HG03342 (cell line): ENCODE results near the gene MPP3.
"Not testable (repeated sequence)": the region's sequence is repeated elsewhere in the genome, so short reads cannot be mapped to it uniquely, and the experiment has no call there.

ENCODE experiments used
- ATAC-seq: cut with Tn5 transposase; IDR thresholded peaks from one replicate; pipeline ENCODE4 v1.9.1; 2021; ENCODE audit warnings: mild to moderate bottlenecking, moderate library complexity; ENCODE audit not compliant: unreplicated experiment

The MPP3 gene, protein sequence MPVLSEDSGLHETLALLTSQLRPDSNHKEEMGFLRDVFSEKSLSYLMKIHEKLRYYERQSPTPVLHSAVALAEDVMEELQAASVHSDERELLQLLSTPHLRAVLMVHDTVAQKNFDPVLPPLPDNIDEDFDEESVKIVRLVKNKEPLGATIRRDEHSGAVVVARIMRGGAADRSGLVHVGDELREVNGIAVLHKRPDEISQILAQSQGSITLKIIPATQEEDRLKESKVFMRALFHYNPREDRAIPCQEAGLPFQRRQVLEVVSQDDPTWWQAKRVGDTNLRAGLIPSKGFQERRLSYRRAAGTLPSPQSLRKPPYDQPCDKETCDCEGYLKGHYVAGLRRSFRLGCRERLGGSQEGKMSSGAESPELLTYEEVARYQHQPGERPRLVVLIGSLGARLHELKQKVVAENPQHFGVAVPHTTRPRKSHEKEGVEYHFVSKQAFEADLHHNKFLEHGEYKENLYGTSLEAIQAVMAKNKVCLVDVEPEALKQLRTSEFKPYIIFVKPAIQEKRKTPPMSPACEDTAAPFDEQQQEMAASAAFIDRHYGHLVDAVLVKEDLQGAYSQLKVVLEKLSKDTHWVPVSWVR

GRCh38 chr17:43832976-43833829 lies at the start of gene MPP3:
Gene MPP3, minus strand, starts transcription at chr17:43833146. Its CDS starts 1,240 bp downstream, at chr17:43831906.
- no peak for ATAC-seq

GRCh38 chr17:43881758-43882505 lies 49.0 kb upstream of the MPP3 start:
- no peak for ATAC-seq

DNA sequence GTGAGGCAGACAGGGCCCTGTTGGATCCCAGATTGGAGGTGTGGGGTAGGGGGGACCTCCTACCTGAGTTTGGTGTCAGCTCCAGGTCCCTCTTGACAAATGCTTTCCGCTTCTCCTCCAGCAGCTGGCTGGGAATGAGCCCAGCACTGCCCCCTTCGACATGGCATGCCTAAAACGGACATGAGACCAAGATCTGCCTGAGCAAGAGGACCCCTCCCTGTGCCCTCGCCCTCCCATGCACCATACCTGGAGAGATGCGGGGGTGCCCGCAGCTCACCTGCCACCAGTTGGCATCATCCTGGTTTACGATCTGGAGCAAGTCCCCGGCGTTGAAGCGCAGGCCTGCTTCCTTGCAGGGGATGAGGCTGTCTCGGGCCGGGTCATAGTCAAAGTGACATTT lies 48.2 kb upstream of the MPP3 start:
- no peak for ATAC-seq

DNA sequence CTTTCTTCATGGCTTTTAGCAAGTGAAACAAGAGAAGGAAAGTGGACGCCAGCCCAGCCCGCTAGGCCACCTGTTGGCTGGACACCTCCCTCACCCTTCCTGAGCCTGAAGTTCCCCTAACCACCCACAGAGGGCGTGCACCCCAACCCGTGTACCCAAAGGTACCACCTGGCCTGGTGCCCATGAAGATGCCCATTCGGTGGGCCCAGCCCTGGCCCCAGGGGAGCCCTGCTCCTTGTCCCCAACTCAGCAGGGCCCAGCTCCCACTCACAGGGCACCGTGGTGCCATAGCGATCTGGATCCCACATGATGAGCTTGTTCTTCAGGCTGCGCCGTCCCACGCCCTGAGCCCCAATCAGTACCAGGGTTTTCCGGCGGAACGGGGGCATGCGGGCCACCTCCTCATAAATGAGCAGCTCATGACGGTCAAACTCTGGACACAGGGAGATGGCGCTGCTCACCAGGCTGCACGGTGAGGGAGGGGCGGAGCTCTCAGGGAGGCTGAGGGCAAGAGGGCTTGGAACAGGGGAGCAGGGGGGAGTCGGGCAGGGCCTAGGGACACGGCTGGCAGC lies 47.6 kb upstream of the MPP3 start:
- ATAC-seq, result no peak

DNA sequence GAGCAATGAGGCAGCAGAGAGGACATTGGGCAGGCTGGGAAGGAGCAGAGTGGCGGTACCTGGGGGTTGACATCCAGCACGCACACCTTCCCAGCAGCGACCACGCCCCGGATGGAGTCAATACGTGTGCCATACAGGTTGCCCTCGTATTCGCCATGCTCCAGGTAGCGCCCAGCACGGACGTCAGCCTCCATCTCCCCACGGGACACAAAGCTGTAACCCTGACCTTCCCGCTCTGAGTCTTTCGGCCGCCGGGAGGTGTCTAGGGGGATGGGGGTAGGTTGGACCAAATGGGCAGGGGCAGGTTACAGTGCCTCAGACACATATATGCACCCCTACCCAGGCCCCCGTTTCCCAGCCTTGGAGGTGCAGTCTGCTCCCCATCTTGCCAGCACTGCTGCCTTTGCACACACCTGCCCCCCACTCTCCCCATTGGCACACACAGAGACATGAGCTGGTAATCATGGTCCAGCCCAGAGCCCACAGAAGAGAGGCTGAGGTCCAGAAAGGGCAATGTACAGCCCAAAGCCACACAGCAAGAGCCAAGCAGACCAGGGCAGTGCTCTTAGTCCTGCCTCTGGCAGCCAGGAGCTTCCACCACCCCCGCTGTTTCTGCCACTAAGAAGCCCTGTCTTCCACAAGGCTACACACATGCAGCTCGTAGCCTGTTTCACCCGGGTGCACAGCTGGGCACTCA lies 46.9 kb upstream of the MPP3 start:
- no peak for ATAC-seq

DNA sequence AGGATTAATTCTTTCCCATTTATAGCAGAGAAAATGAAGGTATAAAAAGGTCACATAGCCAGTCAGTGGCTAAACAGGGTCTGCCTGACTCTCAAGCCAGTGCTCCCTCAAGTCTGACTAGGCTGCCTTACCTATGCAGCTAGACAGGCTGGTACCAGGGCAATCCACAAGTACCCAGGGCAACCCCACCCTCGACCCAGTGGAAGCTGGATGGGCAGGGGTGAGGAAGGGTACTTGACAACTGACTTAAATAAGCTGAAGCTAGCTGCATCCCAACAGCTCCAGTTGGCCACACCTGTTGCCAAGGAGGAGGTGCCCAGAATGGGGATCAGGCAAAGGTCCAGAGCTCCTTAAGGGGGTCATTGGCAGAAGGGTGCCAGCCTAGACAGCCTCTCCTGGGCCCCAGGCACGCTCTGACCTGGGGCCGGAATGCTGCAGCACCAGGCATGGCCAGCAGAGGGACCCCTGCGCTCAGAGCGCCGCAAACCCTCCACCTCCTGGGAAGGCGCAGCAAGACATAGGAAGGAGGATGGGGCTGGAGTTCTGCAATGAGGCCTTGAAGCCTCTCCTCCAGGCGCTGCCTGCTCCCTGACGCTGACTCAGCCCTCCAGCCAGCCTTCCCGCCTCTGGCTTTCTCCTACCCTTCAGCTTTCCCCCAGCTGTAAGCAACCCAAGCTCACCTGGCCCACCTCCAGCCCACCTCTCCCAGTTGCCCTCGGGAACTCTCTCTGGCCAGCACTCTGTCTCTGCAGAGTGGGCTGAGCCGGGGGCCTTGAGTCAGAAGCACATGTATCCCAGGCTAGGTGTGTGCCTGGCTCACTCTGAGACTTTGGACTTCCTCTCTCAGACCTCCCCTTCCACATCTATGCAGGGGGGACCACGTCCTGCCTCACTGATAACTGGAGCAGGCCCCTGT lies 45.6 kb upstream of the MPP3 start:
- ATAC-seq, result no peak

GRCh38 chr17:43877451-43878155 lies 44.7 kb upstream of the MPP3 start:
- no peak for ATAC-seq

- no peak for ATAC-seq
Observed at GRCh38 chr17:43877031-43877430, 44.1 kb upstream of the MPP3 start.

DNA sequence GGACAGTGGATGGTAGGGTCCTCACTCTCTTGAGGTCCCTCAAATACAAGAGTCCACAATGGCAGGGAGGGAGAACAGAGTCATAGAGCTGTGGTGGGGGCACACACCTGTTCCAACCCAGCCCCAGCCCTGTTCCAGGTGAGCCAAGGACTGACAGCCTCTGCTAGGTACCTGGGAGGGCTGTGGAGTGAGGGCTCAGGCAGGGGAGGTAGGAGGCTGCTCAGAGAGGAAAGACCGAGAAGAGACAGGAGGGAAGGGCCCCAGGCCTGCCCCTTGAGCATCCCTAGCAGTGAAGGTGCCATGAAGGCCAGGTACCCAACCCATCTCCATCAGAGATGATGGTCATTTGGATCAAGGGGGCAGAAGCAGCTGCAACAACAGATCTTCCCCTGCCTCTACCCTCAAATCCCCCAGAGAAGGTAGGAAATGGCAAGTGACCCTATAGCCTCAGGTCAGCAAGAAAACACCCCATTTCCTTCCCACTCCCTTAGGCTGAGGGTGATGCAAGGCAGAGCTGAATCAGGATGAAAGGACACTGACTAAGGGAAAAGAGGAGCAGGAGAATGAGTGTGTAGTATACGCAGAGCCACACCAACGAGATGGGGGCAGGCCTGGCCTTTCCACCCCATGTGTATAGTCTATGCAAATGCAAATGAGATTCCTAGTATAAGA lies 42.7 kb upstream of the MPP3 start:
- no peak for ATAC-seq

DNA sequence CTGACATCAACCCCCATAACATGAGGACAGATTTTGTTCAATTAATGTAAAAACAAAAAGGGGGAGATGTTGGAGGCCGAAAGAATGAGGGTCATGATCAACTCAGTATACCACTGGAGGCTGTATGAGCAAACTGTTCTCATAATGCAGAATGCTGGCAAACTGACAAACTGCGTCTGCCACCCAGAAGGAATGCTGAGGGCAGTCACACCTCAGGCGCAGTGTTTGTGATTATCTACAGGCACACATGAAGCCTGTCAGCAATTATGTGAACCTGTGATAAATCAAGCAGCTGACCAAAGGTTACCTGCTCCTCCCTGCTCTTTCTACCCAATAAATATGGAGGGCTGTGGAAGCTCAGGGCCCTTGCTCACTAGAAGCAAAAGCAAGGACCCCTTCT lies 41.3 kb upstream of the MPP3 start:
- ATAC-seq, result no peak

- no peak for ATAC-seq
Observed at GRCh38 chr17:43873815-43874214, 40.9 kb upstream of the MPP3 start.

- no peak for ATAC-seq
Observed at GRCh38 chr17:43873091-43873490, 40.1 kb upstream of the MPP3 start.

GRCh38 chr17:43871946-43872690 lies 39.2 kb upstream of the MPP3 start:
- no peak for ATAC-seq

GRCh38 chr17:43869031-43869430 lies 36.1 kb upstream of the MPP3 start:
- not testable (repeated sequence) for ATAC-seq

DNA sequence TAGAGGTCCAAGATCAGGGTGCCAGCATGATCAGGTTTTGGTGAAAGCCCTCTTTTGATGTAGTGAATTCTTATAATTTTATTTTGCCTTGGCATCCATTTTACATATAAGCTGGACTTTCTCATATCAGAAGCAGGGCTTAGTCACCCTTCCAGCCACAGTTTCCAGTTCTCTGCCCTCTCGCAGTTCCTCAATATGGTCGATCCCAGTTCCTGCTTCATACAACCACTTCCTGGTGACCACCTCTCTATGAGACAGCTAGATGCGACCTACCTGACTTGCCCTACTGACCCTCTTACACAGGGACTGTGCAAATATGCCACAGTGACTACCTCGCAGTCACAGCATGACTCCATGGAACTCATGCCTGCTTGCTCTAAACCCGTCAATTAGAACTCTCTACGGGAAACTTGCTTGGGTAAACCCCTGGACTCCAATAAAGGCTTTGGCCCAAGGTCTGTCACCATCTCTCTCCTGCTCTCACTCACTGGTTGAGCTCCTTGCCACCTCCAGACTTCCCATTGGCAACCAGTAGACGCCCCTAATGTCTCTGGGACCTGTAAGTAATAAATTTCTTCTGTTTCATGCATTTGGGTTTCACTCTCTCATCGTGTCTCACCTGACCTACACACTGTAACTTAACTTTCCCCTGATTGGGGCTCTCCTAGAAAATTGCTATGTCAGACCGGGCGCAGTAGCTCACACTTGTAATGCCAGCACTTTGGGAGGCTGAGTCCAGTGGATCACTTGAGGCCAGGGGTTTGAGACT lies 35.5 kb upstream of the MPP3 start:
- no peak for ATAC-seq
